ENCODE measurements around the gene RASSF3.

RASSF3 gene

DNA sequence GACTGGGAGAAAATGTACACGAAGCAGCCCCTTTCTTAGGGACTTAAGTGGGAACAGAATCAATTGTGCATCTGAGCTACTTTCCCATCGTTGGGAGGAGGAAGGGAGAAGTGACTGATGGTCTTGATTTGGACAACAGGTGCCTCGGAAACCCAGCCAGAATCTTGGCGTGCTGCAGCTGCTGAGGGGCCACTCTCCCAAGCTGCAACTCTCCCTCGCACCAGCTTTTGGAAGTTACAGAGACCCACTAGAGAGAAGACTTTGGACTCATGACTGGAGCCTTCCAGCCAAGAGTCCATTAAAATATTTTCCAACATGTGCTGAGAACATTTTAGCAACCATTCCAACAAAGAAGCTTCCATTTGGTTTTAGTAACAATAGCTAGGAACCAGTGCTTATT lies 96.6 kb downstream of the RASSF3 start:
- no peak for TF ChIP-seq EZH2phosphoT487 (IDR thresholded peaks at IDR 0.05; ENCODE audit: borderline replicate concordance)
- TF ChIP-seq, protein P1, sequence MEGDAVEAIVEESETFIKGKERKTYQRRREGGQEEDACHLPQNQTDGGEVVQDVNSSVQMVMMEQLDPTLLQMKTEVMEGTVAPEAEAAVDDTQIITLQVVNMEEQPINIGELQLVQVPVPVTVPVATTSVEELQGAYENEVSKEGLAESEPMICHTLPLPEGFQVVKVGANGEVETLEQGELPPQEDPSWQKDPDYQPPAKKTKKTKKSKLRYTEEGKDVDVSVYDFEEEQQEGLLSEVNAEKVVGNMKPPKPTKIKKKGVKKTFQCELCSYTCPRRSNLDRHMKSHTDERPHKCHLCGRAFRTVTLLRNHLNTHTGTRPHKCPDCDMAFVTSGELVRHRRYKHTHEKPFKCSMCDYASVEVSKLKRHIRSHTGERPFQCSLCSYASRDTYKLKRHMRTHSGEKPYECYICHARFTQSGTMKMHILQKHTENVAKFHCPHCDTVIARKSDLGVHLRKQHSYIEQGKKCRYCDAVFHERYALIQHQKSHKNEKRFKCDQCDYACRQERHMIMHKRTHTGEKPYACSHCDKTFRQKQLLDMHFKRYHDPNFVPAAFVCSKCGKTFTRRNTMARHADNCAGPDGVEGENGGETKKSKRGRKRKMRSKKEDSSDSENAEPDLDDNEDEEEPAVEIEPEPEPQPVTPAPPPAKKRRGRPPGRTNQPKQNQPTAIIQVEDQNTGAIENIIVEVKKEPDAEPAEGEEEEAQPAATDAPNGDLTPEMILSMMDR (conservative IDR thresholded peaks at IDR 0.05; ENCODE audit: low read length): no peak
- H3K36me3 ChIP-seq (ENCODE audit: insufficient read depth, low read length): no peaks in the 10 kb centered on the region
- no peaks in the 10 kb centered on the region for H3K9me3 ChIP-seq (ENCODE audit: insufficient read depth, low read depth, low read length)
- H3F3A ChIP-seq (ENCODE audit: low read depth): no peaks in the 10 kb centered on the region
- no peaks in the 10 kb centered on the region for H3K9me2 ChIP-seq (replicated peaks; ENCODE audit: low read depth, low read length)
- H3K4me1 ChIP-seq (ENCODE audit: insufficient read depth, low read length, poor library complexity, severe bottlenecking): peaks cover 6% of the 10 kb centered on the region
- H2AFZ ChIP-seq (ENCODE audit: low read length): no peak overlapping the region
- H3K4me3 ChIP-seq (ENCODE audit: low read length, poor library complexity, severe bottlenecking): no peak overlapping the region
- H3K9ac ChIP-seq (ENCODE audit: low read depth, low read length, poor library complexity, severe bottlenecking): no peak overlapping the region
- no peaks in the 10 kb centered on the region for H4K20me1 ChIP-seq (ENCODE audit: insufficient read depth, low read length, poor library complexity, severe bottlenecking)
- H3K4me2 ChIP-seq (ENCODE audit: low read depth, low read length, poor library complexity, severe bottlenecking): no peak overlapping the region
- no peaks in the 10 kb centered on the region for H3K27me3 ChIP-seq (ENCODE audit: insufficient read depth, low read length, poor library complexity, severe bottlenecking)
- no peaks in the 10 kb centered on the region for H3K79me2 ChIP-seq (ENCODE audit: insufficient read depth, low read length)

DNA sequence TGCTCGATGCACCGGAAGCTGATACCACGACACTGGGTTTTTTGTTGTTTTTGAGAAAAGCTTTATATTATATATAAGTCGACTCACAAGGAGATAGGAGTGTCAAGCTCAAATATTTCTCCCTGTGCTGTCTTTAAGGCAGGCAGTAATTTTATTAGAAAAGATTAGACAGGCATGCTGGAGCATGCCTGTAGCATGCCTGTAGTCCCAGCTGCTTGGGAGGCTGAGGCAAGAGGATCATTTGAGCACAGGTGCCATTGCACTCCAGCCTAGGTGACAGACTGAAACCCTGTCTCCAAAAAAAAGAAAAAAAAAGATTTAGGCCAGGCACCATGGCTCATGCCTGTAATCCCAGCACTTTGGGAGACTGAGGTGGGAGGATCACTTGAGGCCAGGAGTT lies 97.1 kb downstream of the RASSF3 start:
- H3K4me3 ChIP-seq (ENCODE audit: low read length, poor library complexity, severe bottlenecking): no peak overlapping the region
- no peaks in the 10 kb centered on the region for H3K9me3 ChIP-seq (ENCODE audit: insufficient read depth, low read depth, low read length)
- H3K9ac ChIP-seq (ENCODE audit: low read depth, low read length, poor library complexity, severe bottlenecking): no peak overlapping the region
- H4K20me1 ChIP-seq (ENCODE audit: insufficient read depth, low read length, poor library complexity, severe bottlenecking): no peaks in the 10 kb centered on the region
- H3K27me3 ChIP-seq (ENCODE audit: insufficient read depth, low read length, poor library complexity, severe bottlenecking): no peaks in the 10 kb centered on the region
- no peaks in the 10 kb centered on the region for H3K79me2 ChIP-seq (ENCODE audit: insufficient read depth, low read length)
- no peaks in the 10 kb centered on the region for H3F3A ChIP-seq (ENCODE audit: low read depth)
- no peaks in the 10 kb centered on the region for H3K36me3 ChIP-seq (ENCODE audit: insufficient read depth, low read length)
- TF ChIP-seq, protein P1 (conservative IDR thresholded peaks at IDR 0.05; ENCODE audit: low read length): no peak
- no peak for TF ChIP-seq EZH2phosphoT487 (IDR thresholded peaks at IDR 0.05; ENCODE audit: borderline replicate concordance)
- no peak overlapping the region for H3K4me2 ChIP-seq (ENCODE audit: low read depth, low read length, poor library complexity, severe bottlenecking)
- no peaks in the 10 kb centered on the region for H3K9me2 ChIP-seq (replicated peaks; ENCODE audit: low read depth, low read length)
- H3K4me1 ChIP-seq (ENCODE audit: insufficient read depth, low read length, poor library complexity, severe bottlenecking): peaks cover under 1% of the 10 kb centered on the region
- no peak overlapping the region for H2AFZ ChIP-seq (ENCODE audit: low read length)

DNA sequence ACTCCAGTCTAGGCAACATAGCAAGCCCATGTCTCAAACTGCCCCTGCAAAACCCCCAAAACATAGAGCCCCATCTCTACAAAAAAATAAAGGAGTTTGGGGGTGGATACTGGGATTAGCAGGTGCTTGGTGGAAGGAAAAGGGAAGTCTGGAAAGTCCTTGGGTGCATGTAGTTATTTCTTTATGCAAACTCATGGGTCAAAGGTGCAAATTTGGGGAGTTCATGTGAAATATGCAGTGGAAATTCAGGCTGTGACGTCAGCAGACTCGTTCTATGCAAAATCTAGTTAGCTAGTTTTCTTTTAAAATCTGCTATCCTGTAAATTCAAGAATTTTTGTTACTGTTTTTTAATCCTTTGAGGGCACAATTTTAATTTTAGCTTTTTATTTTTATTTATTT lies 97.6 kb downstream of the RASSF3 start:
- no peak overlapping the region for H3K4me2 ChIP-seq (ENCODE audit: low read depth, low read length, poor library complexity, severe bottlenecking)
- no peaks in the 10 kb centered on the region for H3K4me1 ChIP-seq (ENCODE audit: insufficient read depth, low read length, poor library complexity, severe bottlenecking)
- TF ChIP-seq EZH2phosphoT487 (IDR thresholded peaks at IDR 0.05; ENCODE audit: borderline replicate concordance): no peak
- TF ChIP-seq, protein P1 (conservative IDR thresholded peaks at IDR 0.05; ENCODE audit: low read length): no peak
- H3F3A ChIP-seq (ENCODE audit: low read depth): no peaks in the 10 kb centered on the region
- H3K9ac ChIP-seq (ENCODE audit: low read depth, low read length, poor library complexity, severe bottlenecking): no peak overlapping the region
- H4K20me1 ChIP-seq (ENCODE audit: insufficient read depth, low read length, poor library complexity, severe bottlenecking): no peaks in the 10 kb centered on the region
- H3K9me2 ChIP-seq (replicated peaks; ENCODE audit: low read depth, low read length): no peaks in the 10 kb centered on the region
- no peaks in the 10 kb centered on the region for H3K27me3 ChIP-seq (ENCODE audit: insufficient read depth, low read length, poor library complexity, severe bottlenecking)
- no peaks in the 10 kb centered on the region for H3K9me3 ChIP-seq (ENCODE audit: insufficient read depth, low read depth, low read length)
- H3K36me3 ChIP-seq (ENCODE audit: insufficient read depth, low read length): no peaks in the 10 kb centered on the region
- H2AFZ ChIP-seq (ENCODE audit: low read length): no peak overlapping the region
- H3K4me3 ChIP-seq (ENCODE audit: low read length, poor library complexity, severe bottlenecking): no peak overlapping the region
- no peaks in the 10 kb centered on the region for H3K79me2 ChIP-seq (ENCODE audit: insufficient read depth, low read length)
